ENCODE data around the gene CSK.

DNA sequence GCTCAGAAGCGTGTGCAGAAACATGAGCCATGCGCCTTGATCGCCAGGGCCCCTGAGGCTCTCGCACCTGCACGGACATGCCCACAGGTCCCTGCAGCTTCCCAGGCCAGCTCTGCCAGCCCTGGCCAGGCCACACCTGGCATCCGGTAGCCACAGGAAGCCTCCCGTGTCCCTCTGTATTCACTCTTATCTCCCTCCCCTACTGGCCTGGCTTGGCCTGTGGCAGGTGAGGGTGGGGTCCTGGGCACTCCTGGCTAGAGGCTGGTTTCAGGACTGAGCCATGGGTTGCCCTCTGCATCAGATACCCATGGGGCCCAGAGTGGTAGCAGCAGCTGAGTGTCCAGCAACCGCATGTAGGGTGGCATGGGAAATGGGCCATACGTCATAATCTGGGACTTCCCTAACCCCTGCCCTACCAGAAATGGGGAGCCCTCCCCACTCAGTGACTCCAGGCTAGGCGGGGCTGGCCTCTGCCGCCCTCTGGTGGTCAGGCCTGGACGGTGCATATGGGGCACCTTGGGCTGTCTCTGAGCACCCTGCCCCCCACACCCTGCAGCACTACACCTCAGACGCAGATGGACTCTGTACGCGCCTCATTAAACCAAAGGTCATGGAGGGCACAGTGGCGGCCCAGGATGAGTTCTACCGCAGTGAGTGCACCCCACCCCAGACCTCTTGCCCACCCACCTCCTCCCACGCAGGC, 18.1 kb downstream of the CSK start:
- TF ChIP-seq, protein P1, sequence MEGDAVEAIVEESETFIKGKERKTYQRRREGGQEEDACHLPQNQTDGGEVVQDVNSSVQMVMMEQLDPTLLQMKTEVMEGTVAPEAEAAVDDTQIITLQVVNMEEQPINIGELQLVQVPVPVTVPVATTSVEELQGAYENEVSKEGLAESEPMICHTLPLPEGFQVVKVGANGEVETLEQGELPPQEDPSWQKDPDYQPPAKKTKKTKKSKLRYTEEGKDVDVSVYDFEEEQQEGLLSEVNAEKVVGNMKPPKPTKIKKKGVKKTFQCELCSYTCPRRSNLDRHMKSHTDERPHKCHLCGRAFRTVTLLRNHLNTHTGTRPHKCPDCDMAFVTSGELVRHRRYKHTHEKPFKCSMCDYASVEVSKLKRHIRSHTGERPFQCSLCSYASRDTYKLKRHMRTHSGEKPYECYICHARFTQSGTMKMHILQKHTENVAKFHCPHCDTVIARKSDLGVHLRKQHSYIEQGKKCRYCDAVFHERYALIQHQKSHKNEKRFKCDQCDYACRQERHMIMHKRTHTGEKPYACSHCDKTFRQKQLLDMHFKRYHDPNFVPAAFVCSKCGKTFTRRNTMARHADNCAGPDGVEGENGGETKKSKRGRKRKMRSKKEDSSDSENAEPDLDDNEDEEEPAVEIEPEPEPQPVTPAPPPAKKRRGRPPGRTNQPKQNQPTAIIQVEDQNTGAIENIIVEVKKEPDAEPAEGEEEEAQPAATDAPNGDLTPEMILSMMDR (IDR thresholded peaks at IDR 0.05; ENCODE audit: low read depth, low read length, missing input control) = peak; percentile 98
- TF ChIP-seq EGR1 (IDR thresholded peaks at IDR 0.05; ENCODE audit: low read depth in 2 of 2) (no peak), RAD21 (IDR thresholded peaks at IDR 0.05) (peak; percentile 97 to 99), TAF1 (conservative IDR thresholded peaks at IDR 0.05) (no peak), NR2F2 (IDR thresholded peaks at IDR 0.05) (peak; percentile 7)
- TF ChIP-seq, protein P2, sequence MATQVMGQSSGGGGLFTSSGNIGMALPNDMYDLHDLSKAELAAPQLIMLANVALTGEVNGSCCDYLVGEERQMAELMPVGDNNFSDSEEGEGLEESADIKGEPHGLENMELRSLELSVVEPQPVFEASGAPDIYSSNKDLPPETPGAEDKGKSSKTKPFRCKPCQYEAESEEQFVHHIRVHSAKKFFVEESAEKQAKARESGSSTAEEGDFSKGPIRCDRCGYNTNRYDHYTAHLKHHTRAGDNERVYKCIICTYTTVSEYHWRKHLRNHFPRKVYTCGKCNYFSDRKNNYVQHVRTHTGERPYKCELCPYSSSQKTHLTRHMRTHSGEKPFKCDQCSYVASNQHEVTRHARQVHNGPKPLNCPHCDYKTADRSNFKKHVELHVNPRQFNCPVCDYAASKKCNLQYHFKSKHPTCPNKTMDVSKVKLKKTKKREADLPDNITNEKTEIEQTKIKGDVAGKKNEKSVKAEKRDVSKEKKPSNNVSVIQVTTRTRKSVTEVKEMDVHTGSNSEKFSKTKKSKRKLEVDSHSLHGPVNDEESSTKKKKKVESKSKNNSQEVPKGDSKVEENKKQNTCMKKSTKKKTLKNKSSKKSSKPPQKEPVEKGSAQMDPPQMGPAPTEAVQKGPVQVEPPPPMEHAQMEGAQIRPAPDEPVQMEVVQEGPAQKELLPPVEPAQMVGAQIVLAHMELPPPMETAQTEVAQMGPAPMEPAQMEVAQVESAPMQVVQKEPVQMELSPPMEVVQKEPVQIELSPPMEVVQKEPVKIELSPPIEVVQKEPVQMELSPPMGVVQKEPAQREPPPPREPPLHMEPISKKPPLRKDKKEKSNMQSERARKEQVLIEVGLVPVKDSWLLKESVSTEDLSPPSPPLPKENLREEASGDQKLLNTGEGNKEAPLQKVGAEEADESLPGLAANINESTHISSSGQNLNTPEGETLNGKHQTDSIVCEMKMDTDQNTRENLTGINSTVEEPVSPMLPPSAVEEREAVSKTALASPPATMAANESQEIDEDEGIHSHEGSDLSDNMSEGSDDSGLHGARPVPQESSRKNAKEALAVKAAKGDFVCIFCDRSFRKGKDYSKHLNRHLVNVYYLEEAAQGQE (IDR thresholded peaks at IDR 0.05) = no peak
